GM19328 (cell line): Measurements from ENCODE around the gene NBPF11.
"Not testable (repeated sequence)": the region's sequence is repeated elsewhere in the genome, so short reads cannot be mapped to it uniquely, and the experiment has no call there.

Experiments
- ATAC-seq: cut with Tn5 transposase; IDR thresholded peaks from one replicate; pipeline ENCODE4 v1.9.1; 2021; ENCODE audit warnings: mild to moderate bottlenecking, moderate library complexity; ENCODE audit not compliant: unreplicated experiment

Gene NBPF11

DNA sequence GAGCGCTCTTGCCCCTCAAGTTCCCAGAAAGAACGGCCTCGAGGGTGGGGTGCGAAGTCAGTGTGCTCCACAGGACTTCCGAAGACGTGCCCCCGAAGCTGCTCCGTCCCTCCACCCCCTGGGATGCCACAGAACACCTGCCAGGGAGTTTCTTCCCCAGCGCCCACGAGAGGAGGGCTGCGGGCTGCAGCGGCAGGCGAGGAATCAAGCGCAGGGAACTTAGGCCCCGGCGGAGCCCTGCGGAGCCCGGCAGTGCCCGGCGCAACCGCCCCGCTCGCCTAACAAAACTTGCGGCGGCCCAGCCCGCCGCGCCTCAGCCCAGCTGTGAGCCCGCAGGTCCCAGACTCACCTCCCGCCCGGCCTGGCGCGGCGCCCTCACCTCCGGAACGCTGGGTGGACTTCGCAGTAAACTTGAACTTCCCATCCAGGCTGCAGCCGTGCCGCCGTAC lies 686 bp downstream of the NBPF11 start:
- peak; percentile 17 for ATAC-seq

DNA sequence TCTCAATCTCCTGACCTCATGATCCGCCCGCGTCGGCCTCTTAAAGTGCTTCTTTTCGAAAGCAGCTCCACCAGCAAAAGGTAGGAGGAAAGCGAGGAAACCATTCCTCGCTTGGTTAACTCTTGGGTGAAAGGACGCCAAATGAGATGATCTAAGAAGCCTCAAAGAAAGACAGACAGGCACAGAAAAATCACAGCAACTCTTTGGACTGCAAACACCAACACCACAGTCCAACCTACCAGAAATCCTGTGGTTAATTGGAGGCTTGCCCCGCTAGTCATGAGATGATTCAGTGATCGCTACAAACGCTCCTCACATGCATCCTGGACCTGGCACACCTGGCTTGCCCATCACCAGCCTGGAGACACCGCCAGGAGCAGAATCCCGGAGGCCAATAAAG lies 1.1 kb downstream of the NBPF11 start:
- not testable (repeated sequence) for ATAC-seq

DNA sequence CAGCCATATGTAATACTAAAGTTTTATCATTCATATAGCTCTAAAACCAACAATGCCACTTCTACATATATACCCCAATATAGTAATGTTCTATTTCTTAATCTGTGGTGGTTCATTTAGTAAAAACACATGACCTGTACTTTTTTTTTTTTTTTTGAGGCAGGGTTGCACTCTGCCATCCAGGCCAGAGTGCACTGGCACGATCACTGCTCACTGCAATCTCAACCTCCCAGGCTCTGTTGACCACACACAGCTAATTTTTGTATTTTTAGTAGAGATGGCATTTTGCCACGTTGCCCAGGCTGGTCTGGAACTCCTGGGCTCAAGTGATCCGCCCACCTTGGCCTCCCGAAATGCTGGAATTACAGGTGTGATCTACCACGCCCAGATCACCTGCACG lies 2.1 kb downstream of the NBPF11 start:
- ATAC-seq, result not testable (repeated sequence)

DNA sequence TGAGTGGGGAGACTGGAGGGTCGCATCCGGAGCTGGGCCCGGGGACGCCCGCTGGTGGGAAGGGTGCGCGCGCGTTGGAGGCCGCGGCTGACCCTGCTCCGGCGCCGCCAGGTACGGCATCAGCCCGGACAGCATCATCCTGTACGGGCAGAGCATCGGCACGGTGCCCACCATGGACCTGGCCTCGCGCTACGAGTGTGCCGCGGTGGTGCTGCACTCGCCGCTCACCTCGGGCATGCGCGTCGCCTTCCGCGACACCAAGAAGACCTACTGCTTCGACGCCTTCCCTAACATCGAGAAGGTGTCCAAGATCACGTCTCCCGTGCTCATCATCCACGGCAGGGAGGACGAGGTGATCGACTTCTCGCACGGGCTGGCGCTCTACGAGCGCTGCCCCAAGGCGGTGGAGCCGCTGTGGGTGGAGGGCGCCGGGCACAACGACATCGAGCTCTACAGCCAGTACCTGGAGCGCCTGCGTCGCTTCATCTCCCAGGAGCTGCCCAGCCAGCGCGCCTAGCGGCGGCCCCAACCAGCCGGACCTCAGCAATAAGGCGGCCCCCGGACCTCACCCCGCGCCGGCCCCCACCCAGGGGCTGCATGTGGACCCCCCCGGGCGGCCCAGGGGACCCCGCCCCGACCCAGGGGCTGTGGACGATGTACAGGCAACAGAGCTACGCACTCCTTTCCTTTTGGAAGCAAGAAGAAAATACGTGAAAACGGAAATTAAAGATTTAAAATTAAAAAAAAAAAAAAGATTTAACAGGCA lies 2.8 kb downstream of the NBPF11 start:
- ATAC-seq, result not testable (repeated sequence)

DNA sequence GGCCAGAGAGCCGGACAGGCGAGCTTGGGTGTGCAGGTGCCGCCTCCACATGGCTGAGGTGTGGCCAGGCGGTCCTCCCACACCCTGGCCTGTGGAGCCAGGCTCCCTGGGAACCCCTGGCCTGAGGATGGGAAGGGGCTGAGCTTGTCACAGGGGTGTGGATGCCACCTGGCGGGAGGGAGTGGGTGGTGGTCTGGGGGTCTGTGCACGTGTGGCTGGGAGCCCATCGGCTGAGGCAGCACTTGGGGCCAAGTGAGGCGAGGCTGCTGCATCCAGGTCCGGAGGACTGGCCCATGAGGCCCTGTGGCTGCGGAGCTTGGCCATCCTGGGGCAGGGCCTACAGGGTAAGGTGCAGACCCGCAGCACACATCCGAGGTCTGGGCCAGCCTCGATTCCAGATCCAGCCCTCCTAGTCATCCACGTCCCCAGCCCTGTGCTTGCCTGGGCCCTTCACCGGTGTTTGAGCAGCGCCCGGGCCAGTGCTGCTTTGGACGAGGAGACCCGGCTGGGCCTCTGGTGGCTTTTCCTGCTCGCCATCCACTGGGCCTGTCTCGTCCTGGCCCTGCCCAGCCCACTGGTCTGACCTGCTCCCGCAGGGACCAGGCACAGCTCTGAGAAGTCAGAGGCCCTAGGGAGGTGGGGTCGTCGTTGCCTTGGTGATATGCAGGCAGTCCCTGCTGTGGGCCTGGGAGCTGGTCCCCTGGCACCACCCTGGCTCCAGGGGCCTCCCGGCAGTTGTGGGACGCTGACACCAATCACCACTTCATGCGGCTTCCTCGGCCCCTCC lies 4.8 kb downstream of the NBPF11 start:
- not testable (repeated sequence) for ATAC-seq

DNA sequence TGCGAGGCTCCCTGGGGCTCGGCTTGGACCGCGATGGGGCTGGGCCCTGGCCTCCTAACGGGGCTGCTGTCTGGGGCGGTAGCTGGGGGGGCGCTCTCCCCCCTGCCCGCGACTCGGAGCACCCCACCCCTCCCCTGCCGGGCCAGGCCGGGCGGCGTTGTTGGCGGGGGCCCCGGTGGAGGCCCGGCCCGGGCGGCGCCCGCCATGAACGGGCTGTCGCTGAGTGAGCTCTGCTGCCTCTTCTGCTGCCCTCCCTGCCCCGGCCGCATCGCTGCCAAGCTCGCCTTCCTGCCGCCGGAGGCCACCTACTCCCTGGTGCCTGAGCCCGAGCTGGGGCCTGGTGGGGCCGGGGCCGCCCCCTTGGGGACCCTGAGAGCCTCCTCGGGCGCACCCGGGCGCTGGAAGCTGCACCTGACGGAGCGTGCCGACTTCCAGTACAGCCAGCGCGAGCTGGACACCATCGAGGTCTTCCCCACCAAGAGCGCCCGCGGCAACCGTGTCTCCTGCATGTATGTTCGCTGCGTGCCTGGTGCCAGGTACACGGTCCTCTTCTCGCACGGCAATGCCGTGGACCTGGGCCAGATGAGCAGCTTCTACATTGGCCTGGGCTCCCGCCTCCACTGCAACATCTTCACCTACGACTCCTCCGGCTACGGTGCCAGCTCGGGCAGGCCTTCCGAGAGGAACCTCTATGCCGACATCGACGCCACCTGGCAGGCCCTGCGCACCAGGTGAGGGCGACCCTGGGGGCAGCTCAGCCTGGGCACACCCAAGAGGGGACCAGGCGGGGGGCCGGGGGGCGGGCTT lies 5.7 kb downstream of the NBPF11 start:
- not testable (repeated sequence) for ATAC-seq

DNA sequence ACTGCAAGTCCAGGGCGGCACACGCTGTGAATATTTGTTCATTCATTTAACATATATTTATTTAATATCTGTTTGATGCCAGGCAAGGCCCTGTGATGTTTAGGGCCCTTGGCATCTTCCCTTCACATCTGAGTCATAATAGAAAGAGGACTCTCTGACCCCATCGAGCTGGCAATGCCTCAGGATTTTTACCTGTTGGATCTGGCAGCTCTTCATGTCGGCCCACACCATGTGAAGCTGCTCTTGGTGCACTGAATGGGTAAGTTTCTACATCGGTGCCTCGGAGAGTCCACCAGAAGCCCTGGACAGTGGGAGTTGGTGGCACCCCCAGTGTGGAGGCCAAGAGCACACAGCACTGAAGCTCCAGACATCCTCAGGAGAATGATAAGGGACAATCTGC lies 8.9 kb downstream of the NBPF11 start:
- ATAC-seq, result not testable (repeated sequence)

DNA sequence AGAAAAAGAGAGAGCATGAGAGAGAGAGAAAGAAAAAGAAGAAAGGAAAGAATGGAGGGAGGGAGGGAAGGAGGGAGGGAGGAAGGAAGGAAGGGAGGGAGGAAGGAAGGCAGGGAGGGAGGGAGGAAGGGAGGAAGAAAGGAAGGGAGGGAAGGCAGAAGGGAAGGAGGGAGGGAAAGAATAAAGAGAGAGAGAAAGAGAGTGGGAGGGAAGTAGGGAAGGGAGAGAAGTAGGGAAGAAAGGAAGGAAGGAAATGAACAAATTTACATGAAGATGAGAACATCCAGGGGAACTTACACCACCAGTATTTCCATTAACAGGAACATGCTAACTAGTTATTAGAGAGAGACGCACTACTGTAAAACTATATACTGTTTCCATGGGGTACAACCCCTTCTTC lies 10.1 kb downstream of the NBPF11 start:
- not testable (repeated sequence) for ATAC-seq

DNA sequence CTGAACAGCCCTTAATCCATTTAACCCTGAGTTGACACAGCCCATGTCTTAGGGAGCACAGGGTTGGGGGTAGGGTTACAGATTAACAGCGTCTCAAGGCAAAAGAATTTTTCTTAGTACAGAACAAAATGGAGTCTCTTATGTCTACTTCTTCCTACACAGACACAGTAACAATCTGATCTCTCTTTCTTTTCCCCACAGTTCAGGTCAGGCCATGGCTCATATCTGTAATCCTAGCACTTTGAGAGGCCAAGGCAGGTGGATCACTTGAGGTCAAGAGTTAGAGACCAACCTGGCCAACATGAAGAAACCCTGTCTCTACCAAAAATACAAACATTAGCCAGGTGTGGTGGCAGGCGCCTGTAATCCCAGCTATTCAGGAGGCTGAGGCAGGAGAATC lies 13.5 kb downstream of the NBPF11 start:
- ATAC-seq, result not testable (repeated sequence)

DNA sequence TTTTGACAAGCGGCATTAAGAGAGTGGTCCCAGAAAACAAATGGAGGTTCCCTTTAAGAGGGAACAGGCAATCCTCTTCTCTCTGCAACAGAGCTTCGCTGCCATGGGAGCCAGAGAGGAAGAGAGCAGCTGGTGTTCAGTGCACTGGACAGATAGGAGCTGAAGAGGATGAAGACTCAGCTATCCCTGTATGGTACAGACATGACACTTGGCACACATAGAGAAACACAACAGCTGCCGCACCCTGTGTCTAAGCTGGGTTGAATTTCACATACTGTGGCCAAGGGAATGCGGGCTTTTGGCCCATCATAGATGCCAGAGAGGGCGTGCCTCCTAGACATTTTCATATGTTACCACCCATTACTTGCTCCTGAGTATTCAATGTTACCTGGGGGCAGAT lies 29.7 kb downstream of the NBPF11 start:
- ATAC-seq, result not testable (repeated sequence)

DNA sequence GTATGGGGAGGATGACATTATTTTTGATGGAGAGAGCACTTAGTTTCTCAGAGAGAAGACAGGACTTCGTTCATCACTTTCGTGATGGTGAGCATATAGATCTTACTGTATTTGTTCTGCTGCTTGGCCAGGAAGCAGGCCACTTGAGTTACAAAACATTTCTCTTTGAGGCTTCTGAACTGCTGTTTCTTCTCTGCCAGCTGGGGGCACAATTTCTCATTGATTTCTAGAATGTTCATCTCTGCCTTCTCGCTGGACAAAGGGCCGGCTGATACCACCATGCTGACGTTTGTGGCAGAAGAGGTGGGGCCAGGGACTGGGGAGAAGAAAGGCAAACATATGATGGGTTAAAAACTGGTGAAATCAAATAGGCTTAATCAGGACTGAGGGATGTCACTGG lies 31.7 kb downstream of the NBPF11 start:
- ATAC-seq, result not testable (repeated sequence)

DNA sequence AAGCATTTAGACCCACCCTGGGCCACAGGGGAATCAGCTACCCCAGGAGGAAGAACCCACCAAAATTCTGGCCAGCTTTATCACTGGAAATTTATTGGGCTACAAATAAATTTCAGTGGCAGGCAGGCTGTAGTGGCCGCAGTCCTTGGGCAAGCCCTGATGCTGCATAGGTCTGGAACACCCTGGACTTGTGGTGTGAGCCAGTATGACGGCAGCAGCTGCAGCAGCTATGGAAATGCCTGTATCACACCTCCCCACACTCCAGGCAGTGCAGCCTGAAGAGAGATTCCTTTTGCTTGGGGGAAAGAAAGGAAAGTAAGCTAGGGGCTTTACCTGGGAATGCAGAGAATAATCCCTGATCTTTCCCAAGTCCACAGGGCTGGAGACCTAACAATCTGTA lies 56.3 kb downstream of the NBPF11 start:
- not testable (repeated sequence) for ATAC-seq

DNA sequence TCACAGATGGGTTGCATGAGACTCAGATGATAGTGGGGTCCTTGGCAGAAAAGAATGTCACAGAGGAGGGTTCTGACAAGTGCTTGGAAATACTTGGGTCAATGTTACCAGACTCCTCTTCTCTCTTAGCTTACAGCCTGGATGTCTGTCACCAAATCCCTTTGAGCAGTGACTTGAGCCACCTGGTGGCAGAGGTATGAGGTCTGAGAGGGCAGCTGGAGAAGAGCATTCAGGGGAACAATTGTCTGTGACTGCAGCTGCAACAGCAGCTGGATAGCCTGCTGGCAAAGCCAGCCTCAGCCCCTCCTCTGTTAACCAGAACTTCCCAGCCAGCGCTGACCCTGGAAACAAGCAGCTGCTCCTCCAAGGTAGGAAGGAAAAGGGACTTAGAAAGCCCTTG lies 65.9 kb downstream of the NBPF11 start:
- not testable (repeated sequence) for ATAC-seq

DNA sequence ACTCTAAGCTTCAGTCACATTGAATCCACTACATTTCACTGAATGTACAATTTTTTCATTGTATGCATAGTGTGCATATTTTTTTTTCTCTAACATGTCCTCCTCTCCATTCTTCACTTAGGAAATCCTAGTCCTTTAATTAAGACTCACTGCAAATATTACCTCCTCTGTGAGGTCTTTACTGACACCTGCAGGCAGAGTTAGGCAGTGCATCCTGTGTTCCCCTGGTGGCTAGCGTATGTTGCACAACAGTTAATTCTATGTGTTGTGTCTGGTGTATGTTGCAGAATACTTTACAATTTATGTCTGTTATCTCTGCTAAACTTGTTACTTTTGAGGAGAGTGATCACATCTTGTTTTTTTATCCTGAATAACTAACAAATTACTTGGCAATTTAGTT lies 70.9 kb downstream of the NBPF11 start:
- not testable (repeated sequence) for ATAC-seq

DNA sequence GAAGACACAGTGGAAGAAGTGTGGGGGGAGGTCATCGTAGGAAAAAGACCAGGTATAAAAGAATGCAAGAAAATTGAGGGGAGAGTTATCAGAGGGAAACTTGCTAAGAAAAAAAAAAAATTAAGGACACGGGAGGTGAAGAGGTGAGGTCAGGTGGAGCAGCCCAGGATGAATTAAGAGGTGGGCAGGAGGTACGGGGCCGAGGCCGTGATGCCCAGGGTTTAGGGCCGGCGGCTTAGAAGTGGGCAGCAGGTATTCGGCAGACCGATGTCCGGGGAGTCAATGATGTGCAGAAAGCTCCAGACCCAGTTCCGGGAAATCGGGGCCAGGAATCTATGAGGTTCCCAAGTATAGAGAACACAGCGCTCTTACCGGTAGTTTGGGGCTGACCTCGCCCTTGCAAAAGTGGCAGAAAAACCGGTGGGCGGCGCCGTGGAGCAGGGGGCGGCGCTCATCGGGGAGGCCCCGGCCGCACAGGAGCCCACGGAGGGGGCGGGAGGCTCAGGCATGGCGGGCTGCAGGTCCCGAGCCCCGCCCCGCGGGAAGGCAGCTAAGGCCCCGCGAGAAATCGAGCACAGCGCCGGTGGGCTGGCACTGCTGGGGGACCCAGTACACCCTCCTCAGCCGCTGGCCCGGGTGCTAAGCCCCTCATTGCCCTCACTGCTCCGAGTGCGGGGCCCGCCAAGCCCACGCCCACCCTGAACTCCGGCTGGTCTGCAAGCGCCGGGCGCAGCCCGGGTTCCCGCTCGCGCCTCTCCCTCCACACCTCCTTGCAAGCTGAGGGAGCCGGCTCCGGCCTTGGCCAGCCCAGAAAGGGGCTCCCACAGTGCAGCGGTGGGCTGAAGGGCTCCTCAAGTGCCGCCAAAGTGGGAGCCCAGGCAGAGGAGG lies 73.2 kb downstream of the NBPF11 start:
- not testable (repeated sequence) for ATAC-seq

DNA sequence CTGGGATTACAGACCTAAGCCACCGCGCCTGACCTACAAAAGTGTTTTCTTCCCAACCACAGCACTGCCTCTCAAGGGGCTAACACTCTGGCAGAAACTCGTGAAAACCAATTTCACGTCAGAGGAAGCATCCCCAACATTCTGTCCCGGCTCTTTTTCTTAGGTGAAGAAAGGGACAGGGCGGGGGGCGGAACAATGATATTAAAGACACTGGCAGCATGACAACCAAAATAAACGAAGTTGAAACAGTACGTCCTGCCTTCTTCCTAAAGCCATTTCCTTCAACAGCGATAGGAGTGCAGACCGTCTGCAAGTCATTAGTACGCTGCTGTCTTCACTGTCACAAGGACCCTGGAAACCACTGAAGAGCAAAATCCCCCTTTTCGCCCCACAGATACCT lies 74.0 kb downstream of the NBPF11 start:
- ATAC-seq, result not testable (repeated sequence)

DNA sequence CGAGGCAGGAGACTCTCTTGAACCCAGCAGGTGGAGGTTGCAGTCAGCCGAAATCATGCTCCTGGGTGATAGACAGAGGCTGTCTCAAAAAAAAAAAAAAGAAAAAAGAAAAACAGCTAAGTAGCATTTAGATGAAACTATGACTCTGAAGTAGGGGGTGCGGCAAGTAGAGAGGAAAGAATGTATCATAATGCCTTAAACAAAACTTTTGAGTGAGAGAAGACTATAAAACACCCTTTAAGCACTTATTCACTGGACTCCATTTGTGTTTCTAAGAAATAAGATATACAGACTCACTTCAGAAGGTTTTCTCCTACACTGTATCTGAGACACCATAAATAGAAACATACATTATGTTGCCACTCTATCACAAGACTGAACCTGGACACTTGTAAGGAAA lies 74.6 kb downstream of the NBPF11 start:
- ATAC-seq, result not testable (repeated sequence)

DNA sequence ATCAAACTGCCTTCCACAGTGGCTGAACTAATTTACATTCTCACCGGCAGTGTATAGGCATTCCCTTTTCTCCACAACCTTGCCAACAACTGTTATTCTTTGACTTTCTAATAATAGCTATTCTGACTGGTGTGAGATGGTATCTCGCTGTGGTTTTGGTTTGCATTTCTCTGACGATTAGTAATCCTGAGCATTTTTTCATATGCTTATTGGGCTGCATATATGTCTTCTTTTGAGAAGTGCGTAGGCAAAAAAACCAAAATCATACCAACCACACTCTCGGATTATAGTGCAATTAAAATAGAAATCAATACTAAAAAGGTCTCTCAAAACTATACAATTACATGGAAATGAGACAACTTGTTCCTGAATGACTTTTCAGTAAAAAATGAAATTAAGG lies 78.7 kb downstream of the NBPF11 start:
- not testable (repeated sequence) for ATAC-seq

DNA sequence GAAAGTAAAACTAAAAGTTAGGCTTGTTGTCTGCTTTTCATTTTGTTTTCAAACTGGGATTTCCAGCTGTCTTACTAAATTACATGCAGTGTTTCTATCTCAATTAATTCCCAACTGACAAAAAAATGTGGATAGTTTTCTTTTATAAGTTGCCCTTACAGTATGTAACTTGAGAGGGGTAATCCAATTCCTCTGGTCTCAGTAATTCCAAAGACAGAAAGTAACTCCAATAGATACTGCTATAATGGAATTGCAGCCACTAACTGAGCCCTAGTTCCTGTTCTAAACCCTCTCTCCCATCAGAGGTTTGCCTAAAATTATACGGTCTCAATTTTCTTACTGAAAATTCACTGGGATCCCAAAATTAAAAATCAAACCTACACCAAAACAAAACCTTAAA lies 83.5 kb downstream of the NBPF11 start:
- not testable (repeated sequence) for ATAC-seq

DNA sequence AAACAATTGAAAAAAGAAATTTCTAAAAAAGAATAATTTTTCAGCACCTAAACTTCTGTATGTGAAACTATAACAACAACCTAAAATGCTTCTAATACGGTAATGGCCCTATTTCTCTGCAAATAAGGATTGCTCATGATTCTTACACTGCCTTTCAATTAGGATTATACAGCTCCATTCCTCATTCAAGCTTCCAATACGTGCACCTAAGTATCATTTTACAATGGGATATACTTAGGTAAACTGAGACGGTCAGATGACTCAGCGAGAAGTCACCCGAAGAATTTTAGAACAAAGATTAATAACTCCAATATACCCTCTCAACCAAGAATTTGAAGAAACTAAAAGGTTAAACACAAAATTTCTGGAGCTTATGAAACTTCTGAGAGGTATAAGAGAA lies 83.9 kb downstream of the NBPF11 start:
- not testable (repeated sequence) for ATAC-seq
